Activated naive CD8-positive, alpha-beta T cell treated with anti-CD3 and anti-CD28 coated beads for 36 hours (primary cell): ENCODE measurements around the gene ABCC10. TPM values are rescaled to one million over a fixed set of nuclear protein-coding genes. Genes with fewer than 3 reads are reported as not detected.
"Not testable (repeated sequence)": the region's sequence is repeated elsewhere in the genome, so short reads cannot be mapped to it uniquely, and the experiment has no call there.

ENCODE experiments used
- DNase-seq: peaks from one replicate; pipeline ENCODE4 v3.0.0; 2021
- H3K27ac Mint-ChIP-seq: one replicate; pipeline ENCODE4 v1.8.0; 2022; ENCODE audit warnings: mild to moderate bottlenecking, moderate library complexity, mixed read lengths
- H3K27me3 Mint-ChIP-seq: one replicate; pipeline ENCODE4 v1.8.0; 2022; ENCODE audit warnings: mild to moderate bottlenecking, mixed read lengths
- H3K36me3 Mint-ChIP-seq: one replicate; pipeline ENCODE4 v1.8.0; 2021; ENCODE audit warnings: mild to moderate bottlenecking, mixed read lengths
- H3K4me1 Mint-ChIP-seq: one replicate; pipeline ENCODE4 v1.8.0; 2021; ENCODE audit warnings: mixed read lengths
- H3K4me3 Mint-ChIP-seq: one replicate; pipeline ENCODE4 v1.8.0; 2022; ENCODE audit warnings: mild to moderate bottlenecking, moderate library complexity, mixed read lengths
- H3K9me3 Mint-ChIP-seq: one replicate; pipeline ENCODE4 v1.8.0; 2022; ENCODE audit warnings: mixed read lengths
- total RNA-seq, 2 experiments: library from RNA; stranded (reverse); gene quantifications; one replicate each; pipeline ENCODE4 v1.2.3, GENCODE V29; 2021

The ABCC10 gene
- total RNA-seq: 10 to 100 TPM; 22.9 to 24.3 TPM

- H3K4me1 Mint-ChIP-seq: peaks cover 11% of the 10 kb centered on the region
- peak; percentile 95 for DNase-seq
- H3K36me3 Mint-ChIP-seq: peaks cover 5% of the 10 kb centered on the region
- H3K27ac Mint-ChIP-seq: peak within 1 kb of the TSS; percentile 94
- no peaks in the 10 kb centered on the region for H3K27me3 Mint-ChIP-seq
- H3K4me3 Mint-ChIP-seq: peak within 1 kb of the TSS; percentile 94
- no peaks in the 10 kb centered on the region for H3K9me3 Mint-ChIP-seq
Measured at GRCh38 chr6:43427406-43428111, at the start of gene ABCC10. TSS of gene ABCC10 (plus strand) at chr6:43427541. CDS start at chr6:43427979, 438 bp downstream.

GRCh38 chr6:43377710-43378229 is 49.6 kb upstream of the ABCC10 start:
- H3K27ac Mint-ChIP-seq: no peak overlapping the region

GRCh38 chr6:43378631-43379030 is 48.7 kb upstream of the ABCC10 start:
- H3K4me3 Mint-ChIP-seq: no peak overlapping the region

More at GRCh38 chr6:43377710-43378229, 49.6 kb upstream of the ABCC10 start:
- H3K27me3 Mint-ChIP-seq: no peaks in the 10 kb centered on the region
- no peaks in the 10 kb centered on the region for H3K36me3 Mint-ChIP-seq
- peaks cover 26% of the 10 kb centered on the region for H3K4me1 Mint-ChIP-seq
- H3K4me3 Mint-ChIP-seq: no peak overlapping the region
- H3K9me3 Mint-ChIP-seq: no peaks in the 10 kb centered on the region
- DNase-seq: no peak

DNA sequence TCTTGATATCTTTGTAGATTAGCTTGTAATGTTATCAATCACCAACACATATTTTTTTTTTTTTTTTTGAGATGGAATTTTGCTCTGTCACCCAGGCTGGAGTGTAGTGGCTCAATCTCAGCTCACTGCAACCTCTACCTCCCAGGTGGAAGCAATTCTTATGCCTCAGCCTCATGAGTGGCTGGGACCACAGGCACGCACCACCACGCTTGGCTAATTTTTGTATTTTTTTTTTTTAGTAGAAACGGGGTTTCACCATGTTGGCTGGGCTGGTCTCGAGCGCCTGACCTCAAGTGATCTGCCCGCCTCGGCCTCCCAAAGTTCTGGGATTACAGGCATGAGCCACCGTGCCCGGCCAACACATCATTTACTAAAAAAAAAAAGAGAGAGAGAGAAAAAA is 46.5 kb upstream of the ABCC10 start:
- not testable (repeated sequence) for H3K36me3 Mint-ChIP-seq, DNase-seq, H3K27me3 Mint-ChIP-seq, H3K9me3 Mint-ChIP-seq, H3K4me3 Mint-ChIP-seq, H3K27ac Mint-ChIP-seq
- H3K4me1 Mint-ChIP-seq: peaks cover 47% of the 10 kb centered on the region

More at GRCh38 chr6:43378631-43379030, 48.7 kb upstream of the ABCC10 start:
- Mint-ChIP-seq H3K27me3 (no peaks in the 10 kb centered on the region), H3K4me1 (peaks cover 34% of the 10 kb centered on the region), H3K27ac (no peak overlapping the region), H3K36me3 (no peaks in the 10 kb centered on the region), H3K9me3 (no peaks in the 10 kb centered on the region)
- DNase-seq: no peak

DNA sequence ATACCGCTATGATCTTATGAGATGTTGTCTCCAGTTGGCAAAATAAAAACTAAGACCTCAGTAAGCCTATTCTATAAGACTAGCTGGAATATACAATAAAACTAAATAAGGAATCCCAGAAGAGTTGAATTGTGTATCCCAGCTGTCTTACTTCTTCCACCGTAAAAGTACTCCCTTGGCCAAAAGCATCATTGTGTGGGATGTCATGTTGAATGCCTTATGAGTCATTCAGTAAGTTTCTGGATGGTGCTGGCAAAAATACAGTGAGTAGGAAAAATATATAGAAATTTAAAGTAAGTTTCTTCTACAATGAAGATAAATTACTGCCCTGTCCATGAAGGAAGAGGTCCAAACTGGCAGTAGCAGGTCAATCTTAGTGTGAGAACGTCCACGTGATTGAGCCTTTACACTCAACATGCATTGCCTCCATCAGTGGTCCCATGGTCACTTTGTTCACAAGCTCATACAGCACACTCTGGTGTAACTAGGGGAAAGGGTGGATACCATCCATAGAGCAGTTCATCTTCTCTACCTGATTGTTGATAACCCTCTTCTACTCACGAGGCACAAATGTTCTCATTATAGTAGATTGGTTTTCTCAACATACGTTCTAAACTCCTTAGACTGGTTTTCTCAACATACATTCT is 44.2 kb upstream of the ABCC10 start:
- Mint-ChIP-seq H3K9me3 (peaks cover 1% of the 10 kb centered on the region), H3K36me3 (no peaks in the 10 kb centered on the region), H3K27ac (peak overlapping the region; percentile 85), H3K27me3 (peaks cover 8% of the 10 kb centered on the region), H3K4me3 (peak overlapping the region; percentile 3), H3K4me1 (peaks cover 41% of the 10 kb centered on the region)
- DNase-seq: no peak

DNA sequence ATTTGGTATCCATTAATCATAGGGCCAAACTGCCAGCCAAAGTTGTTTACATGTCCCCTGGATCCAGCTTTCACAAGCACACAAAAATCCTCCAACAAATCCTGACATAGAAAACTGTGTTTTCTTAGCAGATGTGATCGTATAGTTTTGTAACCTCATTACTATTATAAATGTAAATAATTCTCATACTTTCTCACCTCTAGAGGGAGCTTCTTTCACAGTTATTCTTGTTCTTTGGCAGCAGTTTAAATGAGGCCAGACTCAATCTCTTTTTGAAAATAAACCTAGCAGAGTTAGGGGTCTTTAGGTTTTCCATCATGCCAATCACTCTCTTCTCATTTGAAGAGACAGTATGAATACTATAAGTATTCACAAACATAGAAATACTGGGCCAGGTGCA is 40.8 kb upstream of the ABCC10 start:
- Mint-ChIP-seq H3K9me3 (peaks cover 1% of the 10 kb centered on the region), H3K4me1 (peaks cover 50% of the 10 kb centered on the region), H3K27ac (no peak overlapping the region), H3K4me3 (no peak overlapping the region), H3K27me3 (peaks cover 29% of the 10 kb centered on the region), H3K36me3 (no peaks in the 10 kb centered on the region)
- no peak for DNase-seq

GRCh38 chr6:43389730-43390295 is 37.5 kb upstream of the ABCC10 start:
- Mint-ChIP-seq H3K4me1 (peaks cover 32% of the 10 kb centered on the region), H3K27me3 (peaks cover 45% of the 10 kb centered on the region), H3K27ac (no peak overlapping the region), H3K9me3 (peaks cover 1% of the 10 kb centered on the region), H3K36me3 (no peaks in the 10 kb centered on the region), H3K4me3 (no peak overlapping the region)
- DNase-seq: no peak

DNA sequence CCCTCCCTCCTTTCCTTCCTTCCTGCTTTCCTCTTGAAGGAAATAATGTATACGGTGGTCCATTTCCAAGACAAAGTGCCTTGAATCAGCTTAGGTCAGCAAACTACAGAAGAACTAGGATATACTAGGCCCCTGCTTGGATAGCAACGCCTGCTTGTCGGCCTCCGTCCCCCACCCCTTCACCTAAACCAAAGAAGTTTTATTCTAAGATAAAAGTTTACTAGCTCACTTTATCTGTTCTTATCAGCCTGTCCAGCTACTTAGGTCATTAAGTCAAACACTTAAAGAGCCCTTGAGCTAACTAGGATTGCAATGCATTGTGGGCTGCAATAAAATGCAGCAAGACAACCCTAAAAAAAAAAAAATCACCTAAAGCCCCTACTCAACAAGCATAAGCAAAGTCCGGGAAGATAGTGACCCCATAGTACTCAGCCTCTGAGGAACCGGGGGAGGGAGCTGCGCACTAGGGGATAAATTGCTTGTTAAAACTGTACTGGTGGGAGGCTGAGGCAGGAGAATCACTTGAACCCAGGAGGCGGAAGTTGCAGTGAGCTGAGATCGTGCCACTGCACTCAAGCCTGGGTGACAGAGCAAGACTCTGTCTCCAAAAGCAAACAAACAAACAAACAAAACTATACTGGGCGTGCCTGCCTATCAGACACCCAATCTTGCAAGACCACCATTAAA is 36.4 kb upstream of the ABCC10 start:
- H3K36me3 Mint-ChIP-seq, H3K4me3 Mint-ChIP-seq, DNase-seq, H3K27ac Mint-ChIP-seq, H3K9me3 Mint-ChIP-seq: not testable (repeated sequence)
- Mint-ChIP-seq H3K27me3 (peaks cover 45% of the 10 kb centered on the region), H3K4me1 (peaks cover 26% of the 10 kb centered on the region)

DNA sequence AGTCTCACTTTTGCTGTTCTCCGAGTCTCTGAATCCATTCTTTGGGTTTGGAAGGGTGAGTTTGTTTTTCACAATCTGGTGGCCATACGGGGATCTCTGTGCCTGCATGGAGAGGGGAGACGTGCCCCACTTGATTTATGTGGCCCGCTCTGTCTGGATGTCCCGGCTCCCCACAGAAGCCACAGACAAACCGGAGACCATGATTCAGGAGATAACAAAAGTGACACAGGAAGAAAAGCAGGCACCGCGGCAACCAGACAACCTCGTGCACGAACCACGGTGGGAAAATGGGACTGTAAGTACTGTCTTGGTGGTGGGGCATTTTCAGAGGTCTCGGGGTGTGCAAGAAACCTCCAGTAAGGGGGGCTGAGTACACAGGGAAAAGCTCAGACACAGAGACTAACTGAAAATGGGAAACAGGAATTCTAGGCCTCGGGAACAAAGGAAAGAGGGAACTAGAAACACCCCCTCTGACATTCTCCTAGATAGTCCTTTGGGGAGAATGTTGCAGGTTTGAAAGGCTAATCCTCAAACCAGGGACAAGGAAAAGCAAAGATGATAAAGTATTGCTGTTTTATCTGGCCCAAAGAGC is 35.8 kb upstream of the ABCC10 start:
- H3K9me3 Mint-ChIP-seq: no peaks in the 10 kb centered on the region
- DNase-seq: peak; percentile 14
- no peak overlapping the region for H3K27ac Mint-ChIP-seq
- H3K4me3 Mint-ChIP-seq: peak overlapping the region; percentile 35
- peaks cover 23% of the 10 kb centered on the region for H3K4me1 Mint-ChIP-seq
- no peaks in the 10 kb centered on the region for H3K36me3 Mint-ChIP-seq
- H3K27me3 Mint-ChIP-seq: peaks cover 45% of the 10 kb centered on the region

DNA sequence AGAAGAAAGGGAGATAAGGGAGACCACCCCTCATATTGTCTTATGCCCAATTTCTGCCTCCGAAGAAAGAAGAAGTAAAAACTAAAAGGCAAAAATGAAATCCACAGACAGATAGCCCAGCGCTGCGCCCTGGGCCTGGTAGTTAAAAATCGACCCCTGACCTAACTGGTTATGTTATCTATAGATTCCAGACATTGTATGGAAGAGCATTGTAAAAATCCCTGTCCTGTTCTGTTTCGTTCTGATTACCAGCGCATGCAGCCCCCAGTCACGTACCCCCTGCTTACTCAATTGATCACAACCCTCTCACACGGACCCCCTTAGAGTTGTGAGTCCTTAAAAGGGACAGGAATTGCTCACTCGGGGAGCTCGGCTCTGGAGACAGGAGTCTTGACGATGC is 34.2 kb upstream of the ABCC10 start:
- Mint-ChIP-seq H3K27me3 (peaks cover 37% of the 10 kb centered on the region), H3K4me1 (peaks cover 23% of the 10 kb centered on the region), H3K4me3 (peak overlapping the region; percentile 8)
- H3K36me3 Mint-ChIP-seq, H3K27ac Mint-ChIP-seq, H3K9me3 Mint-ChIP-seq, DNase-seq: not testable (repeated sequence)

DNA sequence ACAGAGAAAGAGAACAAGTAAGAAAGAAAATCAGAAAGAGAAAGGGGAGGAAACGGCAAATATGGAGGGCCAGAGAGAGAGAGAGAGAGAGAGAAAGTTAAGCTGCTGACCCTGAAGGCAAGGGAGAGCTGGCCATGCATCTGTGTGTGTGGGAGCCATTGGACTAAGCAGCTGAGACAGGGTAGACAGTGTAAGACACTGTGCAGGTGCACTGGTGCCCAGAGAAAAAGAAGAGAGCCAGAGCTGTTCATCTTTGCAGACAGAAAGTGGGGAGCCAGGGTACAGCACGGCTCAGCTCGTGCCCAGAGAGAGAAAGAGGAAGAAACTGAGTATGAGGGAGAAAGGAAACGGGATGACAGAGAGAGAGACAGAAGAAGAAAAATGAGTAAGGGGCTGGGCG is 33.7 kb upstream of the ABCC10 start:
- Mint-ChIP-seq H3K27ac (no peak overlapping the region), H3K4me3 (peak overlapping the region; percentile 8), H3K36me3 (no peaks in the 10 kb centered on the region), H3K4me1 (peaks cover 23% of the 10 kb centered on the region), H3K9me3 (no peaks in the 10 kb centered on the region), H3K27me3 (peaks cover 36% of the 10 kb centered on the region)
- no peak for DNase-seq

GRCh38 chr6:43394982-43395381 is 32.4 kb upstream of the ABCC10 start:
- Mint-ChIP-seq H3K36me3 (no peaks in the 10 kb centered on the region), H3K27me3 (peaks cover 25% of the 10 kb centered on the region), H3K4me1 (peaks cover 22% of the 10 kb centered on the region), H3K27ac (no peak overlapping the region), H3K4me3 (no peak overlapping the region), H3K9me3 (no peaks in the 10 kb centered on the region)
- no peak for DNase-seq

- Mint-ChIP-seq H3K9me3 (no peaks in the 10 kb centered on the region), H3K27ac (no peak overlapping the region), H3K4me1 (peaks cover 18% of the 10 kb centered on the region), H3K27me3 (peaks cover 20% of the 10 kb centered on the region), H3K36me3 (no peaks in the 10 kb centered on the region), H3K4me3 (no peak overlapping the region)
- no peak for DNase-seq
Measured at GRCh38 chr6:43395776-43396175, 31.6 kb upstream of the ABCC10 start.

GRCh38 chr6:43396408-43397149 is 30.8 kb upstream of the ABCC10 start:
- no peak overlapping the region for H3K27ac Mint-ChIP-seq
- no peak overlapping the region for H3K4me3 Mint-ChIP-seq
- H3K27me3 Mint-ChIP-seq: peaks cover 16% of the 10 kb centered on the region
- H3K4me1 Mint-ChIP-seq: peaks cover 10% of the 10 kb centered on the region
- no peaks in the 10 kb centered on the region for H3K9me3 Mint-ChIP-seq
- no peak for DNase-seq
- H3K36me3 Mint-ChIP-seq: no peaks in the 10 kb centered on the region
